Thoracic aorta (tissue), 2 donors: ENCODE data around the gene AOAH. TPM values are rescaled to one million over a fixed set of nuclear protein-coding genes. Genes with fewer than 3 reads are reported as not detected.
"Not testable (repeated sequence)": the region's sequence is repeated elsewhere in the genome, so short reads cannot be mapped to it uniquely, and the experiment has no call there.

Experiments used
- ATAC-seq: fragments of 150-250 bp; one replicate; pipeline ENCODE4 v1.8.0; 2017; ENCODE audit warnings: low read depth; ENCODE audit not compliant: insufficient number of reproducible peaks, low FRiP score
- DNase-seq: peaks from one replicate; pipeline ENCODE4 v3.0.0-alpha.2; 2020; ENCODE audit warnings: low spot score
- H3K27ac ChIP-seq, 2 donors: fragments of 200-600 bp; sonication (generic); 1 replicate in 1 of 2; 2 replicates in 1 of 2; pipeline ENCODE4 v1.5.1; 2016; ENCODE audit warnings: mild to moderate bottlenecking in 2 of 2, moderate library complexity in 2 of 2
- H3K27me3 ChIP-seq: fragments of 200-600 bp; sonication (generic); replicated peaks from 2 replicates; pipeline ENCODE4 v1.6.0; 2016; ENCODE audit warnings: mild to moderate bottlenecking; ENCODE audit not compliant: insufficient read depth
- H3K36me3 ChIP-seq: fragments of 200-600 bp; sonication (generic); one replicate; pipeline ENCODE4 v1.5.1; 2016
- H3K4me1 ChIP-seq, 2 donors: fragments of 200-600 bp; sonication (generic); 1 replicate in 1 of 2; 2 replicates in 1 of 2; pipeline versions ENCODE4 v1.5.1 to v1.6.0; 2016; ENCODE audit warnings: low read depth in 2 of 2, mild to moderate bottlenecking in 1 of 2; ENCODE audit not compliant: control insufficient read depth in 1 of 2
- H3K4me3 ChIP-seq: fragments of 200-600 bp; sonication (generic); 2 replicates; pipeline ENCODE4 v1.5.1; 2016; ENCODE audit warnings: mild to moderate bottlenecking
- H3K9me3 ChIP-seq: fragments of 200-600 bp; sonication (generic); 2 replicates; pipeline ENCODE4 v1.5.1; 2016
- total RNA-seq, 2 donors: library from RNA; depleted of rRNA; stranded (reverse); fragments of >200 nt; gene quantifications; one replicate each; pipeline versions ENCODE4 v1.1.0 to v1.2.3, GENCODE V29; 2016
- TF ChIP-seq, protein P1 (sequence below): fragments of 200-600 bp; sonication (generic); IDR thresholded peaks from one replicate; pipeline ENCODE4 v1.5.1; 2019; ENCODE audit warnings: antibody characterized with exemption

The AOAH gene
- total RNA-seq, 2 donors from 2014 or later = 20.2 to 22.6 TPM

- Histone ChIP-seq H3K36me3 (no peaks in the 10 kb centered on the region), H3K4me3 (no peak overlapping the region), H3K27me3 (no peaks in the 10 kb centered on the region), H3K9me3 (no peaks in the 10 kb centered on the region), H3K27ac (no peak overlapping the region), H3K4me1 (no peaks in the 10 kb centered on the region)
- TF ChIP-seq, protein P1, sequence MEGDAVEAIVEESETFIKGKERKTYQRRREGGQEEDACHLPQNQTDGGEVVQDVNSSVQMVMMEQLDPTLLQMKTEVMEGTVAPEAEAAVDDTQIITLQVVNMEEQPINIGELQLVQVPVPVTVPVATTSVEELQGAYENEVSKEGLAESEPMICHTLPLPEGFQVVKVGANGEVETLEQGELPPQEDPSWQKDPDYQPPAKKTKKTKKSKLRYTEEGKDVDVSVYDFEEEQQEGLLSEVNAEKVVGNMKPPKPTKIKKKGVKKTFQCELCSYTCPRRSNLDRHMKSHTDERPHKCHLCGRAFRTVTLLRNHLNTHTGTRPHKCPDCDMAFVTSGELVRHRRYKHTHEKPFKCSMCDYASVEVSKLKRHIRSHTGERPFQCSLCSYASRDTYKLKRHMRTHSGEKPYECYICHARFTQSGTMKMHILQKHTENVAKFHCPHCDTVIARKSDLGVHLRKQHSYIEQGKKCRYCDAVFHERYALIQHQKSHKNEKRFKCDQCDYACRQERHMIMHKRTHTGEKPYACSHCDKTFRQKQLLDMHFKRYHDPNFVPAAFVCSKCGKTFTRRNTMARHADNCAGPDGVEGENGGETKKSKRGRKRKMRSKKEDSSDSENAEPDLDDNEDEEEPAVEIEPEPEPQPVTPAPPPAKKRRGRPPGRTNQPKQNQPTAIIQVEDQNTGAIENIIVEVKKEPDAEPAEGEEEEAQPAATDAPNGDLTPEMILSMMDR = no peak
- no peak for ATAC-seq
- no peak for DNase-seq
Measured at GRCh38 chr7:36490419-36490830, 233.9 kb downstream of the AOAH start.

- not testable (repeated sequence) for H3K36me3 ChIP-seq, H3K9me3 ChIP-seq, H3K4me1 ChIP-seq, ATAC-seq, H3K27me3 ChIP-seq, DNase-seq, H3K4me3 ChIP-seq, H3K27ac ChIP-seq
Measured at GRCh38 chr7:36488672-36489071, 235.6 kb downstream of the AOAH start.

DNA sequence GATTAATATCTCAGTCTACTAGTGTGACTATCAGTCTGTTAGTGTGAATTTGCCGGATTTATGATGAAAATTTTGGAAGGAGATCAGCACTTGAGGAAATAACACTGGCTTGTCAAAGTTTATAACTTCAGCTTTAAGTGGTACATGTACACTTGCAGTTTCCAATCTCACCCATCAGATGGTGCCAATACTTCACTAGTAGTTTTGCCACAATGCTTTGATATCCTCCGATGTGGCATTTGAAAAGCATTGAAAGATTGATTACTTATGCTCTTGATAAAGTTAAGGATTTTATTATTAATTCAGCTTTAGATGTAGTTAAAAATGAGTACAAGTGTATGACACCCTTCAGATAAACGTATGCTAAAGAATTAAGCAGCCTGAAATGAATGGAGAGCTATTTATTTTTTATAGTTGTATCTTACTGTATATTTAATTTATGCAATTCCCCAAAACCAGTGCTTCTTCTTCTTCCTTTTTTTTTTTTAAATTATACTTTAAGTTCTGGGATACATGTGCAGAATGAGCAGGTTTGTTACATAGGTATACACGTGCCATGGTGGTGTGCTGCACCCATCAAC, 236.4 kb downstream of the AOAH start:
- Histone ChIP-seq H3K36me3 (no peaks in the 10 kb centered on the region), H3K27ac (no peak overlapping the region), H3K9me3 (no peaks in the 10 kb centered on the region), H3K4me1 (no peaks in the 10 kb centered on the region), H3K4me3 (no peak overlapping the region), H3K27me3 (no peaks in the 10 kb centered on the region)
- TF ChIP-seq, protein P1 = no peak
- DNase-seq = no peak
- ATAC-seq = no peak

- DNase-seq (no peak), ATAC-seq (no peak)
- Histone ChIP-seq H3K27ac (no peak overlapping the region), H3K36me3 (no peaks in the 10 kb centered on the region), H3K4me3 (no peak overlapping the region), H3K9me3 (no peaks in the 10 kb centered on the region), H3K27me3 (no peaks in the 10 kb centered on the region), H3K4me1 (no peaks in the 10 kb centered on the region)
- TF ChIP-seq, protein P1 = no peak
Measured at GRCh38 chr7:36486336-36486735, 238.0 kb downstream of the AOAH start.

- Histone ChIP-seq H3K9me3 (no peaks in the 10 kb centered on the region), H3K27me3 (no peaks in the 10 kb centered on the region), H3K4me1 (no peaks in the 10 kb centered on the region), H3K36me3 (no peaks in the 10 kb centered on the region), H3K4me3 (no peak overlapping the region), H3K27ac (no peak overlapping the region)
- no peak for DNase-seq
- TF ChIP-seq, protein P1 = no peak
- ATAC-seq = no peak
Measured at GRCh38 chr7:36484265-36484664, 240.0 kb downstream of the AOAH start.

GRCh38 chr7:36483853-36484252, 240.4 kb downstream of the AOAH start:
- ATAC-seq, H3K4me3 ChIP-seq, H3K4me1 ChIP-seq, H3K36me3 ChIP-seq, H3K27me3 ChIP-seq, DNase-seq, H3K9me3 ChIP-seq, H3K27ac ChIP-seq: not testable (repeated sequence)
